ENCODE measurements around the gene MAGI2.

GRCh38 chr7:78013386-78013785, 1440.1 kb downstream of the MAGI2 start:
- no peak for TF ChIP-seq CTCF (IDR thresholded peaks at IDR 0.05)
- TF ChIP-seq POLR2AphosphoS5 (IDR thresholded peaks at IDR 0.05): no peak
- no peak for TF ChIP-seq POLR2A (IDR thresholded peaks at IDR 0.05)
- TF ChIP-seq EP300 (IDR thresholded peaks at IDR 0.05): no peak
